ENCODE results near the gene ZMYND19. TPM values are rescaled to one million over a fixed set of nuclear protein-coding genes. Genes with fewer than 3 reads are reported as not detected.
A peak's percentile ranks its signal among the peaks of the same experiment; 100 is the strongest.
"Not testable (repeated sequence)": the region's sequence is repeated elsewhere in the genome, so short reads cannot be mapped to it uniquely, and the experiment has no call there.

ZMYND19 gene
- total RNA-seq, 2 experiments from 2014 or later: 36.2 to 43.0 TPM

DNA sequence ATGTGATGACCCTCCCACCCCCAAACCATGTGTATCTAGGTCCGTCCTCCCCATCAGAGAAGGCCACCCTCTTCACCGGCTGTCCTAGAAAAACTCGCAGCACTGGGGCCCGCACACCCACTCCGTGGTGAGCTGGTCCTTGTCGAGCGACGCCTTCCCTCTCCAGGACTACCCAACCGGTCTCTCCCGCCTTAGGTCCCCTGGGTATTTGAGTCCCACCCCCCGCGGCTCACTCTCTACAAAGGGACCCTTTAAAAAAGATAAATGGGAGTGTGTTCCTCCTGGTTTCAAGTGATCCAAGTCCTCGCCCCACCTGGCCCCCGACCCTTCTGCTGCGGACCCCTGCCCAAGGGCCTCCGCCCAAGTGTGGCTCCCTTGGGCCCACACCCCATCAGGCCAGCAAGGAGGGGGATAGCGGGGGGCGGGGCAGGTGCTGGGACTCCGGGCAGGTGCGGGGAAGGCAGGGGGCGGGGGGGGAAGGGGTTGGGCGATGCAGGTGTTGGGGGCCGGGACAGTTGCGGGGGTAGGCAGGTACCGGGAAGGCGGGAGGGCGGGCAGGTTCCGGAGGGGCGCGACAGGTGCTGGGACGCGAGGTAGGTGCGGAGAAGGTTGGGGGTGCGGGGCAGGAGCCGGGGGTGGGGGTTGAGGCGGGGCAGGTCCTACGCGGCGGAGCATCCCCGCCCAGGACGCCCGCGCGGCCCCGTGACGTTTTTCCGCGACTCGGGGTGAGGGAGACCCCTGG lies 14.2 kb upstream of the ZMYND19 start:
- peak overlapping the region; percentile 17 for H3K4me3 Mint-ChIP-seq
- H3K27me3 Mint-ChIP-seq: no peaks in the 10 kb centered on the region
- H3K27ac Mint-ChIP-seq: no peak overlapping the region
- peaks cover 24% of the 10 kb centered on the region for H3K4me1 Mint-ChIP-seq
- no peaks in the 10 kb centered on the region for H3K36me3 Mint-ChIP-seq (ENCODE audit: low read depth)
- intact Hi-C loops (cut with DNase I, micrococcal nuclease): loop anchor here (1.0 to 2.0 kb wide), 12 partner anchors 14 to 814 kb away; partner anchors contain the start of genes ZMYND19 (in 2 of the 2), DPH7 (in 1 of the 2), EXD3 (in 1 of the 2) and MRPL41 (in 1 of the 2)
- DNase-seq (no peak), ATAC-seq (no peak)
- H3K9me3 Mint-ChIP-seq (ENCODE audit: low read depth): no peaks in the 10 kb centered on the region
- ChIA-PET POLR2A (interaction anchor here (1.1 kb wide), 1 partner anchor 14 kb away, joined by 5 read pairs; the partner anchor contains the start of gene EHMT1), CTCF (no interaction called here)

DNA sequence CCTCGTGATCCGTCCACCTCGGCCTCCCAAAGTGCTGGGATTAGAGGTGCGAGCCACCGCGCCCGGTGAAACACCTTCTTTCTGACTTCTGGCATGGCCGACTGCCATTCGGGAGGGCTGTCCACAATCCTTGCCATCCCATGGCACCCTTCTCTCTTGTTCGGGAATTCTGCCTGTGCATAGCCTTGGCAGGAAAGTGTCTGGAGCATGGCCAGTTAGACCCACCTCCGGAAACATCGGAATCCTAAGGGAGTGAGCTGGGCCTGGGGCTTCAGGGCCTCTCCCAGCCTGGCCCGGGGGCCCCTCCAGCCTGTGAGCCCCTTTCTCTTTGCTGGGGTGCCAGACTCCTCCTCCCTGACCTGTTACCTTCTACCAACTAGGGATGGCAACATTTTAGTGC lies 13.6 kb upstream of the ZMYND19 start:
- CTCF ChIA-PET: interaction anchor here (0.6 kb wide), 1 partner anchor 24 kb away, joined by 3 read pairs; no protein-coding TSS in a partner anchor
- H3K4me3 Mint-ChIP-seq: peak overlapping the region; percentile 17
- no peak overlapping the region for H3K27ac Mint-ChIP-seq
- intact Hi-C loops (cut with DNase I, micrococcal nuclease): loop anchor here in 1 of 2 experiments (2.0 kb wide), 1 partner anchor 813 kb away; the partner anchor contains the start of gene TMEM141
- ATAC-seq (no peak), DNase-seq (no peak)
- H3K27me3 Mint-ChIP-seq: no peaks in the 10 kb centered on the region
- POLR2A ChIA-PET: no interaction called here
- H3K9me3 Mint-ChIP-seq (ENCODE audit: low read depth): no peaks in the 10 kb centered on the region
- H3K36me3 Mint-ChIP-seq (ENCODE audit: low read depth): no peaks in the 10 kb centered on the region
- H3K4me1 Mint-ChIP-seq: peaks cover 24% of the 10 kb centered on the region

DNA sequence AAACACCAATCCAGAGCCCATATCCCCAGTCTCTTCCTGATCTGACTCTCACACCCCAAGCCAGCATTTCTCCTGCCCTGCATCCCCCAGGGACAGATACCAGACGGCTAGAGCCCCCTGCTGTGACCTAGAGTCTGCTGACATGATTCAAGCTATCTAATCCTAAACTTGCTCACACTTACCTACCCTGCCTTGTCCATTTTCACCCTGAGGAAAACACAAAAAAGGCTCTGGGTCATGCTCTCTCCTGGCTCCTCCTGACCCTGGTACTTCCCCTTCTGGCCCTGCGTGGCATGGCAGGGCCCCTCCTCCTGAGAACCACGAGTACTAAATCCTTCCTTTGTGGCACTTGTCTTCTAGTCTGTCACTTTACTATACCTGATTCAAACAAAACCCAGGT lies 12.3 kb upstream of the ZMYND19 start:
- CTCF ChIA-PET: no interaction called here

DNA sequence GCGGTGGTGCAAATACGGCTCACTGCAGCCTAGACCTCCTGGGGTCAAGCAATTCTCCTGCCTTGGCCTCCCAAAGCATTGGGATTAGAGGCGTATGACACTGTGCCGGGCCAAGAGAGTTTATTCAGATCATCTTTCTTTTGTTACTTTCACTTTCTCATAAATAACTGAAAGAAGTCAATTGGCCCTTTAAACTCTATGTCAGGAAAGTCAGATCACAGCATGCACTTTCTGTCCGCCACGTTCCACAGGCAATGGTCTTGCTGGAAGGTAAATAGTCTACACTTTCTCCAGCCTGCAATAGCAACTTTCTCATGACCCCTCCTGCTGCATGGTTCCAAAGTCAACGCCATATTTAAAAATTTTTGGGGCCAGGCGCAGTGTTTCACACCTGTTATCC lies 8.6 kb upstream of the ZMYND19 start:
- ATAC-seq: no peak
- intact Hi-C loops (cut with DNase I, micrococcal nuclease): no loop called here
- Mint-ChIP-seq H3K27ac (no peak overlapping the region), H3K36me3 (ENCODE audit: low read depth) (no peaks in the 10 kb centered on the region), H3K4me3 (no peak overlapping the region), H3K4me1 (peaks cover 8% of the 10 kb centered on the region), H3K27me3 (no peaks in the 10 kb centered on the region), H3K9me3 (ENCODE audit: low read depth) (no peaks in the 10 kb centered on the region)
- ChIA-PET POLR2A (no interaction called here), CTCF (no interaction called here)
- no peak for DNase-seq

More for the DNA sequence above, 12.3 kb upstream of the ZMYND19 start:
- H3K27me3 Mint-ChIP-seq: no peaks in the 10 kb centered on the region
- H3K36me3 Mint-ChIP-seq (ENCODE audit: low read depth): no peaks in the 10 kb centered on the region
- DNase-seq (no peak), ATAC-seq (no peak)
- no peak overlapping the region for H3K27ac Mint-ChIP-seq
- H3K4me1 Mint-ChIP-seq: peaks cover 20% of the 10 kb centered on the region
- intact Hi-C loops (cut with DNase I, micrococcal nuclease): no loop called here
- H3K9me3 Mint-ChIP-seq (ENCODE audit: low read depth): no peaks in the 10 kb centered on the region
- no peak overlapping the region for H3K4me3 Mint-ChIP-seq
- POLR2A ChIA-PET: interaction anchor here (0.6 kb wide), 1 partner anchor 362 kb away, joined by 3 read pairs; the partner anchor contains the start of gene TUBB4B

DNA sequence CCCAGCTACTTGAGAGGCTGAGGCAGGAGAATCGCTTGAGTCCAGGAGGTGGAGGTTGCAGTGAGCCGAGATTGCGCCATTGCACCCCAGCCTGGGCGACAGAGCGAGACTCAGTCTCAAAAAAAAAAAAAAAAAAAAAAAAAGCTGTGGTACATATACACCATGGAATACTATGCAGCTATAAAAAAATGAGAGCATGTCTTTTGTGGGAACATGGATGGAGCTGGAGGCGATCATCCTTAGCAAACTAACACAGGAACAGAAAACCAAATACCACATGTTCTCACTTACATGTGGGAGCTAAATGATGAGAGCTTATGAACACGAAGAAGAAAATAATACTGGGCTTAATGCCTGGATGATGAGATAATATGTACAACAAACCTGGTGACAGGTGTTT lies 6.3 kb upstream of the ZMYND19 start:
- H3K4me1 Mint-ChIP-seq; H3K4me3 Mint-ChIP-seq; POLR2A ChIA-PET; H3K27ac Mint-ChIP-seq; ATAC-seq; CTCF ChIA-PET; H3K9me3 Mint-ChIP-seq (ENCODE audit: low read depth); DNase-seq; H3K27me3 Mint-ChIP-seq; intact Hi-C loops (cut with DNase I, micrococcal nuclease); H3K36me3 Mint-ChIP-seq (ENCODE audit: low read depth): not testable (repeated sequence)

DNA sequence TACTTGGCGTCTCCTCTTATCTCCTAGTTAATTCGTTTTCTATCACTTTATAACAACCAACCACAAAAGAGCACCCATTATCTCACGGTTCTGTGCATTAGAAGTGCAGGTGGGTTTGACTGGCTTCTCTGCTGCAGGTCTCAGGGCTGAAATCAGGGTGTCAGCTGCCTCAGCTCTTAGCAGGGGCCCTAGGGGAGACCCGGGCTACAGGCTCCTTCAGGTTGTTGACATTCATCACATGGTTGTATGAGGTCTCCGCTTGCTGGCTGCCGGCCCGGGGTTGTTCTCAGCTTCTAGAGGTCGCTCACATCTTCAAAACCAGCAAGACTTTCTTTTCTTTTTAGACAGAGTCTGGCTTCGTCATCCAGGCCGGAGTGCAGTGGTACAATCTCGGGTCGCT lies 2.9 kb upstream of the ZMYND19 start:
- no peaks in the 10 kb centered on the region for H3K9me3 Mint-ChIP-seq (ENCODE audit: low read depth)
- H3K27me3 Mint-ChIP-seq: no peaks in the 10 kb centered on the region
- H3K4me3 Mint-ChIP-seq: no peak overlapping the region
- ChIA-PET CTCF (interaction anchor here (0.7 kb wide), 2 partner anchors 51 to 803 kb away, joined by 3 read pairs; partner anchors contain the start of gene TMEM141), POLR2A (no interaction called here)
- ATAC-seq (no peak), DNase-seq (no peak)
- peaks cover 4% of the 10 kb centered on the region for H3K36me3 Mint-ChIP-seq (ENCODE audit: low read depth)
- peaks cover 11% of the 10 kb centered on the region for H3K4me1 Mint-ChIP-seq
- intact Hi-C loops (cut with DNase I, micrococcal nuclease): no loop called here
- no peak overlapping the region for H3K27ac Mint-ChIP-seq

DNA sequence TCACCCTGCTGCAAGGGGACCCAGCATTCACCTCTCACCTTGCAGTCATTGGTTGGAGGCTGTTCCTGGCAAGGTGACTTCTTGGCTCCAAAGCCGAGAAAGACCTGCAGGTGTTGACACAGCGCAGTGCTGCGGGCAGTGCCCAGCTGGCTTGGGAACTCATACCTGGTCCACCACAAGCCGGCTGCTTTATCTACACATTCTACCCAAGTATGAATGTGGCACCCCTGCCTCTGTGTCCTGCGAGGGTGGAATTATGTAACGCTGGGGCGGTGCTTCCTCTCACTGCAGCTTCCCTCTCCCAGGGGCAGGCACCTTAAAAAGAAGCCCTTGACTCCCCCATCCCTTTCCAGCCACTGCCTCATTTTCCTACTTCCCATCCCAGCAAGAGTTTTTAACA lies 2.5 kb upstream of the ZMYND19 start:
- no peak for DNase-seq
- H3K4me3 Mint-ChIP-seq: no peak overlapping the region
- H3K27ac Mint-ChIP-seq: no peak overlapping the region
- POLR2A ChIA-PET: interaction anchor here (0.6 kb wide), 1 partner anchor 14 kb away, joined by 4 read pairs; no protein-coding TSS in a partner anchor
- peaks cover 8% of the 10 kb centered on the region for H3K36me3 Mint-ChIP-seq (ENCODE audit: low read depth)
- intact Hi-C loops (cut with DNase I, micrococcal nuclease): no loop called here
- no peak for ATAC-seq
- peaks cover 15% of the 10 kb centered on the region for H3K4me1 Mint-ChIP-seq
- no peaks in the 10 kb centered on the region for H3K27me3 Mint-ChIP-seq
- H3K9me3 Mint-ChIP-seq (ENCODE audit: low read depth): no peaks in the 10 kb centered on the region
- CTCF ChIA-PET: interaction anchor here (0.7 kb wide), 1 partner anchor 51 kb away, joined by 3 read pairs; no protein-coding TSS in a partner anchor

DNA sequence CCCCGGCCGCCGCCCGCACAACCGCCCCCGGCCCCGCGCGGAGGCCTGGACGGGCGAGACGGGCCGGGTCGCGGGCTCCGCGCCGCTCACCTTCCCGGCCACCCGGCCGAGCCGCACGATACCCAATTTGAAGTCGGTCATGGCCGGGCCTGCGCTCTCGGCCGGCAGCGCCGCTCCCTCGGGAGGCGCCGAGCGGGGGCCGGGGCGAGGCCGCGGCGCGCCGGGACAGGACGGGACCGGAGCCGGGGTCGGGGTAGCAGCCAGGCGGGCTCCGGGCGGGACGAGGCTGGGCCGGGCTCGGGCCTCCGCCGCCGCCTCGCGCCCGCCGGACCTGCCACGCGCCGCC lies 216 bp downstream of the ZMYND19 start:
- ChIA-PET POLR2A (interaction anchor here (1.3 to 1.6 kb wide), 2 partner anchors 15 to 38 kb away, joined by 4 to 5 read pairs; partner anchors contain the start of gene ARRDC1), CTCF (interaction anchor here (2.0 kb wide), 1 partner anchor 11 kb away, joined by 6 read pairs; the partner anchor contains the start of gene DPH7)
- Mint-ChIP-seq H3K27me3 (no peaks in the 10 kb centered on the region), H3K9me3 (ENCODE audit: low read depth) (no peaks in the 10 kb centered on the region), H3K4me3 (no peak overlapping the region), H3K27ac (no peak overlapping the region), H3K4me1 (peaks cover 17% of the 10 kb centered on the region), H3K36me3 (ENCODE audit: low read depth) (peaks cover 26% of the 10 kb centered on the region)
- intact Hi-C loops (cut with DNase I, micrococcal nuclease): loop anchor here (1.0 to 2.0 kb wide), 7 partner anchors 12 to 167 kb away; partner anchors contain the start of genes ARRDC1 (in 2 of the 2), DPH7 (in 1 of the 2), EHMT1 (in 1 of the 2) and EXD3 (in 1 of the 2)
- ATAC-seq (peak; percentile 22), DNase-seq (no peak)

DNA sequence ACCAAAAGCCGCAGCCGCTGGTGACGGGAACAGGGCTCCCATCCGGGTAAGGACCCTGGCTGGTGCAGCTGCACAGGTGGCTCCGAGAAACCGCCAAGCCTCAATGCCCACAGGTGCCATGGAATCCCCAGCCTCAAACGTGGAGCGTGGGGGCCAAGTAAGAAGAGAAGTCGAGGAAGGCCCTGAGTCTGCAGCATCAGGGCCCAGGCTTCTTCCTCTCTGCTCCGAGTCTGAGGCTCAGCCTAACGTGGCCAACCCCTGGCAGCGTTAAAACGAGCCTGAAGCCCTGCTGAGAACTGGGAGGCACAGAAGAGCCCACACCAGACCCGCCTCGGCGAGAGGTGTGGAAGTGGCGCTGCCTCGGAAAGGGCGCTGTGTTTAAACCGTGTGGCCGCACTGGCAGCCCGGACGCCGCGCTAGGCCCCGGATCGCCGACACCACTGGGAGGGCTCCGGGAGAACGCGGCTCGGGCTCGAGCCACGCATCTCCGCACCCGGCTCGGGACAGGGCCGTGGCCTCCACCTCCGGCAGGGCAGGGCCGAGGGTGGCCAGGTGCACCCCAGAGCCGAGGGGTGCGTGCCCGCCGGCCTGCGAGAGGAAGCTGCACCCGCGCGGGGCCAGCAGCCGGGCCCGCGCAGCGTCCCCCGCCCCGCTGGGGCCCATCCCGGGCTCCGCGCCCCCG lies 730 bp downstream of the ZMYND19 start:
- DNase-seq: peak; percentile 31
- peaks cover 29% of the 10 kb centered on the region for H3K36me3 Mint-ChIP-seq (ENCODE audit: low read depth)
- ChIA-PET POLR2A (interaction anchor here (1.3 kb wide), 1 partner anchor 37 kb away, joined by 5 read pairs; no protein-coding TSS in a partner anchor), CTCF (interaction anchor here (1.1 to 2.7 kb wide), 2 partner anchors 11 to 140 kb away, joined by 5 to 12 read pairs; partner anchors contain the start of gene DPH7)
- ATAC-seq: peak; percentile 4
- H3K9me3 Mint-ChIP-seq (ENCODE audit: low read depth): no peaks in the 10 kb centered on the region
- H3K27me3 Mint-ChIP-seq: no peaks in the 10 kb centered on the region
- H3K27ac Mint-ChIP-seq: peak overlapping the region; percentile 73
- peak overlapping the region; percentile 80 for H3K4me3 Mint-ChIP-seq
- intact Hi-C loops (cut with DNase I, micrococcal nuclease): loop anchor here (1.0 to 2.0 kb wide), 7 partner anchors 11 to 166 kb away; partner anchors contain the start of genes ARRDC1 (in 2 of the 2), DPH7 (in 1 of the 2), EHMT1 (in 1 of the 2) and EXD3 (in 1 of the 2)
- H3K4me1 Mint-ChIP-seq: peaks cover 17% of the 10 kb centered on the region

DNA sequence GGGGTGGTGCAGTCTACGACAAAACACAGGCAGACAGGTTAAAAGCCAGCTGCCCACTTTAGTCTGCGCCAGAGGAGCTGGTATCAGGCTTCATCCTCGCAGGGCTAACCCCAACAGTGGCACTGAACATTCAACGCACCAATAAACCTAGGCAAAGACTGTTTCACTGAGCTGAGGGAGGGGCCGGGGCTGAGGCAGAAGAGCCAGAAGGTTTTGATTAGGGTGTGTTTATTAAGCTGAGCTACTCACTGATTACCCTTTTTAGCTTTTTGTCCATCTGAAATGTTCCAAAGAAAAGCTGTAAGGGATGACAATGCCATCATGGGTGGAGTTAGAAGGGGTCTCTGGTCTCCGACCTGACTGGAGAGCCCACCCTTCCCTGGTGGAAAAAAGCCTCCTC lies 1.4 kb downstream of the ZMYND19 start:
- peaks cover 31% of the 10 kb centered on the region for H3K36me3 Mint-ChIP-seq (ENCODE audit: low read depth)
- no peaks in the 10 kb centered on the region for H3K27me3 Mint-ChIP-seq
- no peaks in the 10 kb centered on the region for H3K9me3 Mint-ChIP-seq (ENCODE audit: low read depth)
- DNase-seq (no peak), ATAC-seq (no peak)
- CTCF ChIA-PET: interaction anchor here (0.5 to 2.7 kb wide), 4 partner anchors 10 to 141 kb away, joined by 3 to 12 read pairs (median 4); partner anchors contain the start of gene DPH7
- no peak overlapping the region for H3K27ac Mint-ChIP-seq
- peak overlapping the region; percentile 80 for H3K4me3 Mint-ChIP-seq
- intact Hi-C loops (cut with DNase I, micrococcal nuclease): no loop called here
- POLR2A ChIA-PET: interaction anchor here (0.8 kb wide), 1 partner anchor 9 kb away, joined by 4 read pairs; no protein-coding TSS in a partner anchor
- peaks cover 17% of the 10 kb centered on the region for H3K4me1 Mint-ChIP-seq

DNA sequence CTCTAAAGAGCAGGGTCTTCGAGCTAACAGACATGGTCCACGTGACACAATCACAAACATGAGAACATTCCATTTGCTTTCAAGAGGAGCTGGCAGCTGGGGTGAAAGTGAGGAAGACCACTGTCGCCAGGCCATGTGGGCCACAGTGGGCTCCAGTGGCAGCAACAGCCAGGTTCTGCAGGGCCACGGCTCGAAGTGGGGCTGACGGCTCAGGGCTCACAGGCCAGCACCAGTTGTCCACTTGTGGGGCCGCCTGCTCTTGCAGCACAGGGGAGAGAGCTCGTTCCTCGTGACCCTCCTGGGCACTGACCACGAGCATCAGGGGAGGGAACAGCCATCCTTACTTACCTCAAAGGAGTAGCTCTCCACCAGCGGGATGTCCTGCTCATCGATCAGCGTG lies 2.0 kb downstream of the ZMYND19 start:
- Mint-ChIP-seq H3K27ac (no peak overlapping the region), H3K27me3 (no peaks in the 10 kb centered on the region), H3K9me3 (ENCODE audit: low read depth) (no peaks in the 10 kb centered on the region), H3K4me1 (peaks cover 17% of the 10 kb centered on the region), H3K4me3 (peak overlapping the region; percentile 80), H3K36me3 (ENCODE audit: low read depth) (peaks cover 36% of the 10 kb centered on the region)
- ATAC-seq (no peak), DNase-seq (no peak)
- CTCF ChIA-PET: interaction anchor here (0.5 to 2.7 kb wide), 5 partner anchors 10 to 200 kb away, joined by 3 to 12 read pairs (median 3); partner anchors contain the start of gene DPH7
- intact Hi-C loops (cut with DNase I, micrococcal nuclease): no loop called here
- POLR2A ChIA-PET: interaction anchor here (0.8 kb wide), 1 partner anchor 8 kb away, joined by 4 read pairs; no protein-coding TSS in a partner anchor

All from activated CD4-positive, alpha-beta T cell treated with anti-CD3 and anti-CD28 coated beads for 36 hours (primary cell).